Esophagus muscularis mucosa (tissue), 3 donors: ENCODE measurements around the gene PPIF.

ENCODE experiments used
- POLR2A ChIP-seq: fragments of 450-650 bp; IDR thresholded peaks from one replicate; pipeline ENCODE4 v1.6.1; 2017; ENCODE audit warnings: antibody characterized with exemption, moderate library complexity, mild to moderate bottlenecking, low read depth
- TF ChIP-seq, protein P1 (sequence below), 3 experiments: fragments of 200-600 bp in 2 of 3; fragments of 450-650 bp in 1 of 3; sonication (generic) in 2 of 3; IDR thresholded peaks; one replicate each; pipeline ENCODE4 v1.5.1; 2017 to 2019; ENCODE audit warnings: antibody characterized with exemption in 3 of 3, mild to moderate bottlenecking in 2 of 3, moderate library complexity in 1 of 3

GRCh38 chr10:79379512-79380124 lies 32.3 kb downstream of the PPIF start:
- TF ChIP-seq, protein P1, sequence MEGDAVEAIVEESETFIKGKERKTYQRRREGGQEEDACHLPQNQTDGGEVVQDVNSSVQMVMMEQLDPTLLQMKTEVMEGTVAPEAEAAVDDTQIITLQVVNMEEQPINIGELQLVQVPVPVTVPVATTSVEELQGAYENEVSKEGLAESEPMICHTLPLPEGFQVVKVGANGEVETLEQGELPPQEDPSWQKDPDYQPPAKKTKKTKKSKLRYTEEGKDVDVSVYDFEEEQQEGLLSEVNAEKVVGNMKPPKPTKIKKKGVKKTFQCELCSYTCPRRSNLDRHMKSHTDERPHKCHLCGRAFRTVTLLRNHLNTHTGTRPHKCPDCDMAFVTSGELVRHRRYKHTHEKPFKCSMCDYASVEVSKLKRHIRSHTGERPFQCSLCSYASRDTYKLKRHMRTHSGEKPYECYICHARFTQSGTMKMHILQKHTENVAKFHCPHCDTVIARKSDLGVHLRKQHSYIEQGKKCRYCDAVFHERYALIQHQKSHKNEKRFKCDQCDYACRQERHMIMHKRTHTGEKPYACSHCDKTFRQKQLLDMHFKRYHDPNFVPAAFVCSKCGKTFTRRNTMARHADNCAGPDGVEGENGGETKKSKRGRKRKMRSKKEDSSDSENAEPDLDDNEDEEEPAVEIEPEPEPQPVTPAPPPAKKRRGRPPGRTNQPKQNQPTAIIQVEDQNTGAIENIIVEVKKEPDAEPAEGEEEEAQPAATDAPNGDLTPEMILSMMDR (IDR thresholded peaks at IDR 0.05): no peak
- TF ChIP-seq POLR2A: no peak
